Measurements from ENCODE around the gene BEND5.

BEND5 gene

GRCh38 chr1:48744032-48744431, 32.7 kb downstream of the BEND5 start:
- Histone ChIP-seq H3K27ac (ENCODE audit: low read depth, low read length) (no peak overlapping the region), H3K9ac (ENCODE audit: low read depth, low read length) (no peak overlapping the region), H3K4me1 (ENCODE audit: control insufficient read depth, insufficient read depth, low read length) (peaks cover 7% of the 10 kb centered on the region; the same call in 1 of the 2 replicates), H3K36me3 (ENCODE audit: control insufficient read depth, insufficient read depth, low read length) (0 out of 2 replicates have a peak, but pooled peaks cover 10% of the 10 kb centered on the region), H3K27me3 (ENCODE audit: control insufficient read depth, insufficient read depth, low read length) (no peaks in the 10 kb centered on the region), H3K9me3 (ENCODE audit: control insufficient read depth, insufficient read depth, low read length) (no peaks in the 10 kb centered on the region), H3K4me3 (ENCODE audit: low read depth, low read length) (no peak overlapping the region)

GRCh38 chr1:48743480-48743879, 33.2 kb downstream of the BEND5 start:
- no peak overlapping the region for H3K27ac ChIP-seq (ENCODE audit: low read depth, low read length)
- no peaks in the 10 kb centered on the region for H3K27me3 ChIP-seq (ENCODE audit: control insufficient read depth, insufficient read depth, low read length)
- no peaks in the 10 kb centered on the region for H3K9me3 ChIP-seq (ENCODE audit: control insufficient read depth, insufficient read depth, low read length)
- H3K4me1 ChIP-seq (ENCODE audit: control insufficient read depth, insufficient read depth, low read length): peaks cover 7% of the 10 kb centered on the region; the same call in 1 of the 2 replicates
- 0 out of 2 replicates have a peak, but pooled peaks cover 10% of the 10 kb centered on the region for H3K36me3 ChIP-seq (ENCODE audit: control insufficient read depth, insufficient read depth, low read length)
- H3K4me3 ChIP-seq (ENCODE audit: low read depth, low read length): no peak overlapping the region
- H3K9ac ChIP-seq (ENCODE audit: low read depth, low read length): no peak overlapping the region

- Histone ChIP-seq H3K4me3 (ENCODE audit: low read depth, low read length) (no peak overlapping the region), H3K9ac (ENCODE audit: low read depth, low read length) (no peak overlapping the region), H3K36me3 (ENCODE audit: control insufficient read depth, insufficient read depth, low read length) (peaks cover 11% of the 10 kb centered on the region; the same call in 1 of the 2 replicates), H3K27ac (ENCODE audit: low read depth, low read length) (no peak overlapping the region), H3K4me1 (ENCODE audit: control insufficient read depth, insufficient read depth, low read length) (peaks cover 7% of the 10 kb centered on the region; the same call in 1 of the 2 replicates), H3K9me3 (ENCODE audit: control insufficient read depth, insufficient read depth, low read length) (no peaks in the 10 kb centered on the region), H3K27me3 (ENCODE audit: control insufficient read depth, insufficient read depth, low read length) (no peaks in the 10 kb centered on the region)
Measured at GRCh38 chr1:48741380-48741779, 35.3 kb downstream of the BEND5 start.

- Histone ChIP-seq H3K4me3 (ENCODE audit: low read depth, low read length) (no peak overlapping the region), H3K36me3 (ENCODE audit: control insufficient read depth, insufficient read depth, low read length) (peaks cover 18% of the 10 kb centered on the region; the same call in 1 of the 2 replicates), H3K27ac (ENCODE audit: low read depth, low read length) (no peak overlapping the region), H3K4me1 (ENCODE audit: control insufficient read depth, insufficient read depth, low read length) (peaks cover 14% of the 10 kb centered on the region; the same call in 1 of the 2 replicates), H3K9ac (ENCODE audit: low read depth, low read length) (no peak overlapping the region), H3K27me3 (ENCODE audit: control insufficient read depth, insufficient read depth, low read length) (no peaks in the 10 kb centered on the region), H3K9me3 (ENCODE audit: control insufficient read depth, insufficient read depth, low read length) (no peaks in the 10 kb centered on the region)
Measured at GRCh38 chr1:48740621-48741020, 36.1 kb downstream of the BEND5 start.

GRCh38 chr1:48739091-48739490, 37.6 kb downstream of the BEND5 start:
- no peak overlapping the region for H3K27ac ChIP-seq (ENCODE audit: low read depth, low read length)
- peaks cover 17% of the 10 kb centered on the region; the same call in 1 of the 2 replicates for H3K4me1 ChIP-seq (ENCODE audit: control insufficient read depth, insufficient read depth, low read length)
- no peak overlapping the region for H3K9ac ChIP-seq (ENCODE audit: low read depth, low read length)
- H3K27me3 ChIP-seq (ENCODE audit: control insufficient read depth, insufficient read depth, low read length): no peaks in the 10 kb centered on the region
- no peak overlapping the region for H3K4me3 ChIP-seq (ENCODE audit: low read depth, low read length)
- H3K9me3 ChIP-seq (ENCODE audit: control insufficient read depth, insufficient read depth, low read length): no peaks in the 10 kb centered on the region
- H3K36me3 ChIP-seq (ENCODE audit: control insufficient read depth, insufficient read depth, low read length): peaks cover 31% of the 10 kb centered on the region; the same call in 1 of the 2 replicates

- Histone ChIP-seq H3K27ac (ENCODE audit: low read depth, low read length) (no peak overlapping the region), H3K9me3 (ENCODE audit: control insufficient read depth, insufficient read depth, low read length) (no peaks in the 10 kb centered on the region), H3K36me3 (ENCODE audit: control insufficient read depth, insufficient read depth, low read length) (peaks cover 38% of the 10 kb centered on the region; the same call in 1 of the 2 replicates), H3K4me1 (ENCODE audit: control insufficient read depth, insufficient read depth, low read length) (peaks cover 17% of the 10 kb centered on the region; the same call in 1 of the 2 replicates), H3K4me3 (ENCODE audit: low read depth, low read length) (no peak overlapping the region), H3K9ac (ENCODE audit: low read depth, low read length) (no peak overlapping the region), H3K27me3 (ENCODE audit: control insufficient read depth, insufficient read depth, low read length) (no peaks in the 10 kb centered on the region)
Measured at GRCh38 chr1:48738356-48738755, 38.3 kb downstream of the BEND5 start.

GRCh38 chr1:48735796-48736195, 40.9 kb downstream of the BEND5 start:
- Histone ChIP-seq H3K4me1 (ENCODE audit: control insufficient read depth, insufficient read depth, low read length) (peaks cover 10% of the 10 kb centered on the region; the same call in 1 of the 2 replicates), H3K4me3 (ENCODE audit: low read depth, low read length) (no peak overlapping the region), H3K36me3 (ENCODE audit: control insufficient read depth, insufficient read depth, low read length) (peaks cover 43% of the 10 kb centered on the region; the same call in 1 of the 2 replicates), H3K9ac (ENCODE audit: low read depth, low read length) (no peak overlapping the region), H3K27ac (ENCODE audit: low read depth, low read length) (no peak overlapping the region), H3K27me3 (ENCODE audit: control insufficient read depth, insufficient read depth, low read length) (no peaks in the 10 kb centered on the region), H3K9me3 (ENCODE audit: control insufficient read depth, insufficient read depth, low read length) (no peaks in the 10 kb centered on the region)

GRCh38 chr1:48730164-48730910, 46.4 kb downstream of the BEND5 start:
- Histone ChIP-seq H3K4me3 (ENCODE audit: low read depth, low read length) (no peak overlapping the region), H3K9ac (ENCODE audit: low read depth, low read length) (no peak overlapping the region), H3K36me3 (ENCODE audit: control insufficient read depth, insufficient read depth, low read length) (peaks cover 29% of the 10 kb centered on the region), H3K9me3 (ENCODE audit: control insufficient read depth, insufficient read depth, low read length) (no peaks in the 10 kb centered on the region), H3K27ac (ENCODE audit: low read depth, low read length) (no peak overlapping the region), H3K4me1 (ENCODE audit: control insufficient read depth, insufficient read depth, low read length) (0 out of 2 replicates have a peak, but pooled peaks cover under 1% of the 10 kb centered on the region), H3K27me3 (ENCODE audit: control insufficient read depth, insufficient read depth, low read length) (no peaks in the 10 kb centered on the region)

- Histone ChIP-seq H3K9ac (ENCODE audit: low read depth, low read length) (no peak overlapping the region), H3K4me1 (ENCODE audit: control insufficient read depth, insufficient read depth, low read length) (no peaks in the 10 kb centered on the region), H3K4me3 (ENCODE audit: low read depth, low read length) (no peak overlapping the region), H3K27ac (ENCODE audit: low read depth, low read length) (no peak overlapping the region), H3K27me3 (ENCODE audit: control insufficient read depth, insufficient read depth, low read length) (no peaks in the 10 kb centered on the region), H3K36me3 (ENCODE audit: control insufficient read depth, insufficient read depth, low read length) (peaks cover 14% of the 10 kb centered on the region), H3K9me3 (ENCODE audit: control insufficient read depth, insufficient read depth, low read length) (no peaks in the 10 kb centered on the region)
Measured at GRCh38 chr1:48728584-48728983, 48.1 kb downstream of the BEND5 start.

GRCh38 chr1:48726557-48727215, 50.0 kb downstream of the BEND5 start:
- H3K27me3 ChIP-seq (ENCODE audit: control insufficient read depth, insufficient read depth, low read length): no peaks in the 10 kb centered on the region
- peaks cover 4% of the 10 kb centered on the region; the same call in 1 of the 2 replicates for H3K36me3 ChIP-seq (ENCODE audit: control insufficient read depth, insufficient read depth, low read length)
- no peaks in the 10 kb centered on the region for H3K4me1 ChIP-seq (ENCODE audit: control insufficient read depth, insufficient read depth, low read length)
- H3K27ac ChIP-seq (ENCODE audit: low read depth, low read length): no peak overlapping the region
- H3K4me3 ChIP-seq (ENCODE audit: low read depth, low read length): no peak overlapping the region
- H3K9me3 ChIP-seq (ENCODE audit: control insufficient read depth, insufficient read depth, low read length): no peaks in the 10 kb centered on the region
- no peak overlapping the region for H3K9ac ChIP-seq (ENCODE audit: low read depth, low read length)

GRCh38 chr1:48726139-48726538, 50.6 kb downstream of the BEND5 start:
- peaks cover 4% of the 10 kb centered on the region; the same call in 1 of the 2 replicates for H3K36me3 ChIP-seq (ENCODE audit: control insufficient read depth, insufficient read depth, low read length)
- no peaks in the 10 kb centered on the region for H3K27me3 ChIP-seq (ENCODE audit: control insufficient read depth, insufficient read depth, low read length)
- H3K9me3 ChIP-seq (ENCODE audit: control insufficient read depth, insufficient read depth, low read length): no peaks in the 10 kb centered on the region
- no peak overlapping the region for H3K27ac ChIP-seq (ENCODE audit: low read depth, low read length)
- H3K9ac ChIP-seq (ENCODE audit: low read depth, low read length): no peak overlapping the region
- no peak overlapping the region for H3K4me3 ChIP-seq (ENCODE audit: low read depth, low read length)
- H3K4me1 ChIP-seq (ENCODE audit: control insufficient read depth, insufficient read depth, low read length): no peaks in the 10 kb centered on the region
